OCI-LY7 (cell line): ENCODE measurements around the gene ATP2A1. TPM values are rescaled to one million over a fixed set of nuclear protein-coding genes. Genes with fewer than 3 reads are reported as not detected.

Source experiments
- BruUV-seq: library from RNA; stranded (reverse); fragments of 400-500 nt; replicated peaks from 2 replicates; lab custom pipeline; 2021; lab: Mats Ljungman, UMichigan
- CTCF ChIA-PET: fragments of 300-600 bp; sonication (Branson Sonifier 250); formaldehyde crosslinking; loops from one replicate; lab custom pipeline; 2022; ENCODE audit warnings: antibody characterized with exemption; ENCODE audit not compliant: unreplicated experiment; lab: Charles Lee
- POLR2A ChIA-PET: fragments of 300-600 bp; sonication (Branson Sonifier 250); formaldehyde crosslinking; loops from one replicate; lab custom pipeline; 2022; ENCODE audit warnings: antibody characterized with exemption; lab: Charles Lee
- DNase-seq: peaks from one replicate; pipeline ENCODE4 v3.0.0-alpha.2; 2015; ENCODE audit warnings: low spot score
- H2AFZ ChIP-seq: fragments of 200-600 bp; sonication (generic), shearing (Covaris generic); 2 replicates; pipeline ENCODE4 v1.6.1; 2014; ENCODE audit warnings: mild to moderate bottlenecking, antibody characterized with exemption, low read length, moderate library complexity
- H3K27ac ChIP-seq: fragments of 200-600 bp; sonication (generic); 2 replicates; pipeline ENCODE4 v1.5.1; 2014; ENCODE audit warnings: mixed run types, low read depth, mild to moderate bottlenecking, moderate library complexity, low read length, inconsistent platforms; ENCODE audit not compliant: poor library complexity, severe bottlenecking
- H3K36me3 ChIP-seq: fragments of 200-600 bp; sonication (generic); 2 replicates; pipeline ENCODE4 v1.6.1; 2014; ENCODE audit warnings: mild to moderate bottlenecking, antibody characterized with exemption, low read length, moderate library complexity, mixed read lengths; ENCODE audit not compliant: insufficient read depth
- H3K4me1 ChIP-seq: fragments of 200-600 bp; sonication (generic); 2 replicates; pipeline ENCODE4 v1.5.1; 2014; ENCODE audit warnings: mild to moderate bottlenecking, low read length; ENCODE audit not compliant: insufficient read depth, poor library complexity, severe bottlenecking
- H3K4me2 ChIP-seq: fragments of 200-600 bp; sonication (generic); 2 replicates; pipeline ENCODE4 v1.6.1; 2014; ENCODE audit warnings: mild to moderate bottlenecking, low read length
- H3K4me3 ChIP-seq: fragments of 200-600 bp; sonication (generic); 2 replicates; pipeline ENCODE4 v1.5.1; 2014; ENCODE audit warnings: mild to moderate bottlenecking, low read depth, low read length; ENCODE audit not compliant: poor library complexity, severe bottlenecking
- H3K79me2 ChIP-seq: fragments of 200-600 bp; sonication (generic); 2 replicates; pipeline ENCODE4 v1.6.1; 2016; ENCODE audit warnings: low read depth, mild to moderate bottlenecking, low read length, moderate library complexity, mixed read lengths; ENCODE audit not compliant: insufficient read depth
- H3K9me2 ChIP-seq: fragments of 200-600 bp; sonication (generic); 2 replicates; pipeline ENCODE4 v1.6.1; 2016; ENCODE audit warnings: mild to moderate bottlenecking, low read length, mixed read lengths; ENCODE audit not compliant: insufficient read depth
- H3K9me3 ChIP-seq: fragments of 200-600 bp; sonication (generic); 2 replicates; pipeline ENCODE4 v1.6.1; 2014; ENCODE audit warnings: mild to moderate bottlenecking, mixed run types, low read length, mixed read lengths
- H4K20me1 ChIP-seq: fragments of 200-600 bp; sonication (generic); 2 replicates; pipeline ENCODE4 v1.6.1; 2014; ENCODE audit warnings: mild to moderate bottlenecking, antibody characterized with exemption, low read length, moderate library complexity, mixed read lengths; ENCODE audit not compliant: insufficient read depth
- CTCF ChIP-seq: fragments of 200-600 bp; sonication (generic); conservative IDR thresholded peaks from 2 replicates; pipeline ENCODE4 v1.5.1; 2014; ENCODE audit warnings: mild to moderate bottlenecking, antibody characterized with exemption, low read length, moderate library complexity, mixed read lengths
- EZH2phosphoT487 ChIP-seq: fragments of 200-600 bp; sonication (generic); IDR thresholded peaks from 2 replicates; pipeline ENCODE4 v1.6.1; 2018; ENCODE audit warnings: low read depth, borderline replicate concordance, mild to moderate bottlenecking, mixed run types, antibody characterized with exemption, low read length, moderate library complexity, mixed read lengths
- intact Hi-C: fragments of 100-400 bp; cut with micrococcal nuclease; formaldehyde crosslinking; loops from one replicate; pipeline ENCODE4 v1.10.0; 2022; ENCODE audit not compliant: unreplicated experiment
- total RNA-seq, 2 experiments: library from RNA; depleted of rRNA in 1 of 2; stranded (reverse); fragments of >200 nt in 1 of 2; shearing (Covaris generic) in 1 of 2; gene quantifications; 2 replicates each; pipeline ENCODE4 v1.2.3, GENCODE V29; 2014 to 2022

Gene ATP2A1
- total RNA-seq, 2 experiments from 2014 or later: 5.0 TPM

DNA sequence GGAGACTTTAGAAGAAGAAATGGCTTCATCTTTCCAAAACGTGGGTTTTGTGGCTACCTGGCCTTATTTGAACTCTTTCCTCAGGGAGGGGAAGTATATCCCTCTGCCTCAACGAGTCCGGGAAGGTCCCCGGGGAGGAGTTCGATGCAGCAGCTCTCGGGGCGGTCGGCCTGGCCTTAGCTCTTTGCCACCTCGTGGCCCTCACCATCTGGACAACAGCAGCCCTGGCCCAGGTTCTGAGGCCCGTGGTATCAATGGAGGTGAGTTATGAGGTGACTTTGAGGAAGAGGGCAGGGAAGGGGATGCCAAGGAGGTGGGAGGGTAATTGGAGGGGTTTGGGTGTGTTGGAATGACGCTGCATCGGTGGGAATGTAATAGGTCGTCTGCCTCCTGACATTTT is 47.8 kb upstream of the ATP2A1 start:
- H3K9me3 ChIP-seq: no peaks in the 10 kb centered on the region
- peaks cover 100% of the 10 kb centered on the region for H3K36me3 ChIP-seq
- no TSS peak for BruUV-seq
- no peak overlapping the region for H3K27ac ChIP-seq
- H4K20me1 ChIP-seq: peaks cover 14% of the 10 kb centered on the region
- H2AFZ ChIP-seq: no peak overlapping the region
- TF ChIP-seq CTCF (no peak), EZH2phosphoT487 (no peak)
- no peak for DNase-seq
- no peak overlapping the region for H3K4me3 ChIP-seq
- ChIA-PET CTCF (no interaction called here), POLR2A (no interaction called here)
- intact Hi-C loops: no loop called here
- peaks cover 4% of the 10 kb centered on the region for H3K4me1 ChIP-seq
- no peaks in the 10 kb centered on the region for H3K9me2 ChIP-seq
- no peak overlapping the region for H3K4me2 ChIP-seq
- peaks cover 46% of the 10 kb centered on the region for H3K79me2 ChIP-seq

- BruUV-seq: no TSS peak
- Histone ChIP-seq H3K36me3 (peaks cover 100% of the 10 kb centered on the region), H4K20me1 (no peaks in the 10 kb centered on the region), H2AFZ (no peak overlapping the region), H3K4me3 (no peak overlapping the region), H3K4me1 (no peaks in the 10 kb centered on the region), H3K27ac (no peak overlapping the region), H3K9me2 (no peaks in the 10 kb centered on the region), H3K4me2 (no peak overlapping the region), H3K9me3 (no peaks in the 10 kb centered on the region), H3K79me2 (peaks cover 12% of the 10 kb centered on the region; the same call in 1 of the 2 replicates)
- ChIA-PET CTCF (no interaction called here), POLR2A (no interaction called here)
- DNase-seq: no peak
- TF ChIP-seq EZH2phosphoT487: no peak
- no peak for TF ChIP-seq CTCF
- intact Hi-C loops: no loop called here
Observed at GRCh38 chr16:28834349-28834748, 43.9 kb upstream of the ATP2A1 start.

DNA sequence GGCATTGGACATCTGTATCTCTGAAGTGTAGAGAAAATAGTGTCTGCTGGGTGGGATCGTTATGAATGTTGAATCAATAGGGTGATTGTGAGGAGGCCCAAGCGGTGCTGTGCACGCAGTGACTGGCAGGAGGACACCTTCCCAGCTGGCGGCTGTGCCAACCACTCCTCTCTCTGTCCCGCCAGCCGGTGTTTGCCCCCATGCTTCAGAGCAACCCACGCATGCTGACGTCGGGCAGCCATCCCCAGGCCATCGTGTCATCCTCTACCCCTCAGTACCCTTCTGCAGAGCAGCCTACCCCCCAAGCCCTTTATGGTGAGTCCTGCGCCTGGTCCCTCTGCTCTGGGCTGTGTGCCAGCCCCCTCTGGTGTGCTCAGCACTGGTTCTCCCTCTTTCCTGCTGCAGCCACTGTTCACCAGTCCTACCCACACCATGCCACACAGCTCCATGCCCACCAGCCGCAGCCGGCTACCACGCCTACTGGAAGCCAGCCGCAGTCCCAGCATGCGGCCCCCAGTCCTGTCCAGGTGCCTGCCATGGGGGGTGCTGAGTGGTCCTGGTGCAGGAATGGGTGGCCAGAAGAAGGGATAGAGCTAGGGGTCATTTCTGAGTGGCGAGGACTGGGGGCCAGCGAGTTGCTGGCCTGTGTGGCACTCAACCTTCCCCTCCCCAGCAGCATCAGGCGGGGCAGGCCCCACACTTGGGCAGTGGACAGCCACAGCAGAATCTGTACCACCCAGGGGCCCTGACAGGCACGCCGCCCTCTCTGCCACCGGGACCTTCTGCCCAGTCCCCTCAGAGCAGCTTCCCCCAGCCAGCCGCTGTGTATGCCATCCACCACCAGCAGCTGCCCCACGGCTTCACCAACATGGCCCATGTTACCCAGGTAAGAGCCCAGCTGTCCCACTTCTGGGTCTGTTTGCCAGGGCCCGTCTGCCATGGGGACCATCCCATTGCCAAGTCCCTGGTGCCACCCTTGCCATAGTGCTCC is 43.1 kb upstream of the ATP2A1 start:
- CTCF ChIA-PET: no interaction called here

More for the DNA sequence above, 43.1 kb upstream of the ATP2A1 start:
- Histone ChIP-seq H3K9me2 (no peaks in the 10 kb centered on the region), H3K4me1 (no peaks in the 10 kb centered on the region), H2AFZ (no peak overlapping the region), H3K36me3 (peaks cover 100% of the 10 kb centered on the region), H3K9me3 (no peaks in the 10 kb centered on the region), H3K79me2 (peaks cover 4% of the 10 kb centered on the region; the same call in 1 of the 2 replicates), H4K20me1 (no peaks in the 10 kb centered on the region), H3K27ac (no peak overlapping the region), H3K4me2 (no peak overlapping the region), H3K4me3 (no peak overlapping the region)
- intact Hi-C loops: no loop called here
- no TSS peak for BruUV-seq
- POLR2A ChIA-PET: no interaction called here
- DNase-seq: no peak
- TF ChIP-seq CTCF (no peak), EZH2phosphoT487 (no peak)
